Stimulated activated CD8-positive, alpha-beta memory T cell treated with anti-CD3 and anti-CD28 coated beads, Interleukin-4, amount 100 ng/mL, for 24 hours (primary cell): Measurements from ENCODE around the gene INTS3.
A peak's percentile ranks its signal among the peaks of the same experiment; 100 is the strongest.
"Not testable (repeated sequence)": the region's sequence is repeated elsewhere in the genome, so short reads cannot be mapped to it uniquely, and the experiment has no call there.

Experiments used
- DNase-seq: peaks from one replicate; pipeline ENCODE4 v3.0.0-alpha.2; 2020; ENCODE audit warnings: low read depth

INTS3 gene

DNA sequence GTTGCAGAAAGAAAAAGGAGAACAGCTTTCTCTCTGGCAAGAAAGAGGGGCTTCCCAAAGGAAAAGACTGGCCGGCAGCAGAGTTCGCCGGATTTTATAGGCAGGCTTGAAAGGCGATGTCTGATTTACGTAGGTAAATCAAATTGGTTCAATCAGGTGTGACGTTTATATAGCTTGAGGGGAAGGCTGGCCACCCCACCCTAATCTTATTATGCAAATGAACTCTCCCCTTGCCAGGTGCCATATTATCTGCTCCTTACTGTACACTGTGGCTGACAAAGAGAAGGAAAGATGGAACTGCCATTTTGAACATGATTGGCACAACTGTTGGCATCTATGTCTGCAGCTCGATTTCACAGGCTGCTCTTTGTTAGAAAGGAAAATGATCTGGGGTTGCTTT, 16.8 kb upstream of the INTS3 start:
- no peak for DNase-seq

- DNase-seq = not testable (repeated sequence)
These were observed 11.6 kb upstream of the INTS3 start for GRCh38 chr1:153716211-153716610.

- DNase-seq = no peak
These were observed 10.5 kb upstream of the INTS3 start for GRCh38 chr1:153717330-153717729.

- DNase-seq = no peak
These were observed 4.2 kb upstream of the INTS3 start for GRCh38 chr1:153723687-153724086.

DNA sequence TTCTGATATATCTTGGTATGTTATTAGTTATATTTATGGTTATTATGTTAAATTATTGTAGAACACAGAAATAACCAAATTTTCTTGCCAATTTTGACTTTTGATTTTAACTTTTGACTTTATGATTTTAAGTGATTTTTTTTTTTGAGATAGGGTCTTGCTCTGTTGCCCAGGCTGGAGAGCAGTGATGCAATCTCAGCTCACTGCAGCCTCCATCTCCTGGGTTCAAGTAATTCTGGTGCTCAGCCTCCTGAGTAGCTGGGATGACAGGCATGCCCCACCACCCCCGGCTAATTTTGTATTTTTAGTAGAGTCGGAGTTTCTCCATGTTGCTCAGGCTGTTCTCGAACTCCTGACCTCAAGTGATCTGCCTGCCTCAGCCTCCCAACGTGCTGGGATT, 3.2 kb upstream of the INTS3 start:
- not testable (repeated sequence) for DNase-seq

- DNase-seq = no peak
These were observed 636 bp downstream of the INTS3 start for GRCh38 chr1:153728305-153729066.

DNA sequence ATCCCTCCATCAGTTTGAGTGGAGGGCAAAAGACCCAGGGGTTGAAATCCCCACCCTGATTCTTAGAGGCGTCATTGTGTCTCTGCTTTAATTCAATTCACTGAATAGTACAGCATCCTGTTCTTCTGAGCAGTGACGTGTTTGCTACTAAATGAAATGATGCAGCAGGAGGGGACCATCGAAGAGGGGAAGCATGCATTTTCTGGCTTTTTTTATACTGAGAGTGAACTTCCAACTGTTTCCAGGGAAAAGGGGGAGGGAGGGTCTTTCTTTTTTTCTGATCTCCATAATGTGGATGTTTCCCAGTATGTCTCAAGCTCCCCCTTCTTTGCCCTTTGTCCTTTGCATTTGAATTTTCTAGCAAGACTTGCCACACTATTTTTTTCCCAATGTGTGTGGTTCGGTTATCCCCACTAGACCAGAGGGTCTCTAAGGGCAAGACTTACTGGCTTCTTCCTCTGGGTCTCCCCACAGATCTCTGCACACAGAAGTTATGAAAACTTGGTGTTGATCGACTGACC, 2.7 kb downstream of the INTS3 start:
- DNase-seq = no peak

GRCh38 chr1:153733970-153734369, 6.1 kb downstream of the INTS3 start:
- no peak for DNase-seq

DNA sequence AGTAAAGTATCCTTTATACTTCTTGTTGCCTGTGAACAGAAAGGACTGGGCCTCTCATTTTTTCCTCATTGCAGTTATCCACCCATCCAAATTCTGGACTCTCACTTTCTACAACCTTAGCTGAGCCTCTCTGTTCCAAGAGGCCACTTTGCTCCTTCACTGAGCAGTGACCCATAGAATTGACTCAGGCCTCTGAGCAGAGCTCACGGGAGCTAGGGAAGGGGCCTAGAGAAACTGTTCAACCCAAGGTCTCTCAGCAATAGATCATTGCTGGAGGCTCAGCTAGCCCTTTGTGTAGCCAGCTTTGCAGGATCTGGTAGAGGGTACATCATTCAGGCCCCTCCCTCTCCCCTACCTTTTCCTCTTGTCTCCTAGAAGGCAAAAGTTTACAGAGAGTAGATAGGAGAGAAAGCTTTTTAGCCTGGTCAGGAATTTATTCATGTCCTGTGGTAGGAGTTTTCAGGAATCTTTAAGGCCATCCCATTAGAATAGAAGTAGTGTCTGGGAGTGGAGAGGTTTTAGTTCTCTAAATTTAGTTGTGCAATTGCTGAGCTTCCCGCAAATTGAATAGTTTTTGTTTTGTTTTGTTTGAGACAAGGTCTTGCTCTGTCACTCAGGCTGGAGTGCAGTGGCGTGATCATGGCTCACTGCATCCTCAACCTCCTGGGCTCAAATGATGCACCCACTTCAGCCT, 6.7 kb downstream of the INTS3 start:
- no peak for DNase-seq

DNA sequence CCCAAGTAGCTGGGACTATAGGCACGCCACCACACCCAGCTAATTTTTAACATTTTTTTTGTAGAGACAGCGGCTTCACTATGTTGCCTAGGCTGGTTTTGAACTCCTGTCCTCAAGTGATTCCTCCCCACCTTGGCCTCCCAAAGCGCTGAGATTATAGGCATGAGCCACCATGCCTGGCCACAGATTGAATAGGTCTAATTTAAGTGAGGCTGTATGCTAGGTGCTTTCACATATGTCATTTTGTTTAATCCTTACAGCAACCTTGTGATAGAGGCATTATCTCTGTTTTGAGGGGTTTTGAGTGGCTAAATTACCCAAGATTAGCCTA, 7.2 kb downstream of the INTS3 start:
- DNase-seq = no peak

DNA sequence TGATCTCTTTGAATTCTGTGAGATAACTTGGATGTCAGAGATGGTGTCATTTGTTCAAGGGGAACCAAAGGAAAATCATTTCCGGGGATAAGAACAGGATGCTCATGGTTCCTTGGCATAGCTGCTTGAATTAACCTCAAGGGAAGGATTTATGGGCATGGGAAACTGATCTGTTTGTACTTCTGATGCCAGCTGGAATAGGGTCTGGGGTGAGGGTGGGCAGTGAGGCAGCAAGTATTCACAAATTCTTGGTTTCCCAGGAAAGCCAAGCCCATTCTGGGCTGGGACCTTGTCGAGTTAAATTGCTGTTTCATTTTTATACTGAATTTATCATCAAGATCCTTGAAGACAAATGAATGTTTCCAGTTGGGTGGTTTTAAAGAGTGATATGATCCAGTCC, 14.1 kb downstream of the INTS3 start:
- no peak for DNase-seq

DNA sequence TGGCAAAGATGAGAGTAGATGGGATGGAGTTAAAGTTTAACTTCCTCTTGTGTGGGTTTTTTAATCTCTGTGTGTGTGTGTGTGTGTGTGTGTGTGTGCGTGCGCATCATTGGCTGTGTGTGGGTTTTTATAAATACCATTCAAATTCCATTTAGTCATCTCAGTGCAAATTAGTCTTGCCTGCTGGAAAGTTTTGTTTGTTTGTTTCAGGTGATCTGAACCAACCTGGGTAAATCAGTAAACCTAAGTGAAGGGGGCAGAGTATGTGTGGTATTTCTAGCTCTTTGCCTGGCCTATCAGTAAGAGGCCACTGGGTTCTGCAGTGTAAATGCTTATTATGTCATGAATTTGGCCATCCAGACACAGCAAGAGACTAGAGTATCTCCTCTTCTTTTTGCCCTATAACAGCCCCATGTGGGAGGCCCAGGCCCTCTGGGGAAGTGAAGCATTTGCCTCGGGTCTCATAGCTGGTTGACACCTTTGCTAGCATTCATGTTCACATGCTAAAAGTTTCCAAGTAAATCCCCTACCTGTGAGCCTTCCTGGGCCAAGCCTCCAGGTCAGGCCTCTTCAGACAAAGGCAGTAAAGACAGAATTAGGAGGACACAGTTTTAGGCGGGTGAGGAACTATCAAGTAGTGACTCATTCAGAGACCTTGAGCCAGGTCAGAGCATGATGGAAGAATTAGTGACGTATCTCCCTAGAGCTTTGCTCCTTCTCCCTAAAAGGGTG, 14.7 kb downstream of the INTS3 start:
- DNase-seq = no peak

DNA sequence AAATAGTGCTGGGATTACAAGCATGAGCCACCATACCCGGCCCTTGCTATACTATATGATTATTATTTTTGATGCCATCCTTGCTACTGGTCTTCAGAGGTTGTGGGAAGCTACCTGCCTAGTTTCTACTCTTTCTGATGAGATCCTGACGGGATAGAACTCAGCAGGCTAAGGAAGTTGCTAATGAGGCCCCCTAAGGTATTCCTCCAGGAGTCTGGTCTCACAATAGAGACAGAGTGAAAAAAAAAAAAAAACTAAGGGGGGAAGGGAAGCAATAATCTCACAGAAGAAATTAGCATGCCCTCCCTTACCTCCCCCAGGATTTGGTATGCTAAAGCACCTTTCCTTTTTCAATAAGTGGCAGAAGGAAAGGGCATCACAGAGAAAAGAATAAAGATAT, 17.6 kb downstream of the INTS3 start:
- no peak for DNase-seq

DNA sequence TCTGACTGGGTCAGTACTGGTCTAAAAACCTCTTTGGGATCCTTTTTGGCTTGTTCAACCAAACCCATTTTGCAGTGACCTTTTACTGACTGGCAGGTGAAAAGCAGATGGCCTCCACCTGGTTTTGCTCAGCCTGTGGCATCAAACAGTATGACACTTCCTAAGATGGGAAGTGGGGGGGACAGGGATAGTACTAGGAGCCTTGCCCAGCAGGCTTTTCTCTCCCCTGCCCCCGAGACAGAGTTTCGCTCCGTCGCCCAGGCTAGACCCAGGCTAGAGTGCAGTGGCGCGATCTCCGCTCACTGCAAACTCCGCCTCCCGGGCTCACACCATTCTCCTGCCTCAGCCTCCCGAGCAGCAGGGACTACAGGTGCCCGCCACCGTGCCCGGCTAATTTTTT, 18.3 kb downstream of the INTS3 start:
- no peak for DNase-seq

DNA sequence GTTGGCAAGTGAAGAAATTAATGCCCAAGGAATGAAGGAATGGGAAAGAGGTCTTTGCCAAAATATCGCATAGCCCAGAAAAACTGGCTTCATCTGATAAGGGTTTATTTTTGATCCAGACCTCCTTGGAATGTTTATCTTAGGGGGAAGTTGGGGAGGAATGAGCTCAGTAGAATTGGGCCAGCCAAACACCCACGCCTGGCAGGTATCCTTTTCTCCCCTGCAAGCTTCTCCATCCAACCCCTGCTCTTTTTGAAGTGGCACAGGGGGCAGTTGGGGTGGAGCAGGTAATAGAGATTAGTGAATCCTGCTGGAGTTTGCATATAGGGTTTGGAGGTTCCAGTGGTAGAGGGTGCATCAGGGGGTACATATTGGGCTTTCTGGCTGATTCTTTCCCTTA, 21.1 kb downstream of the INTS3 start:
- DNase-seq = no peak

- DNase-seq = peak; percentile 67
These were observed 21.7 kb downstream of the INTS3 start for GRCh38 chr1:153749408-153750005.

DNA sequence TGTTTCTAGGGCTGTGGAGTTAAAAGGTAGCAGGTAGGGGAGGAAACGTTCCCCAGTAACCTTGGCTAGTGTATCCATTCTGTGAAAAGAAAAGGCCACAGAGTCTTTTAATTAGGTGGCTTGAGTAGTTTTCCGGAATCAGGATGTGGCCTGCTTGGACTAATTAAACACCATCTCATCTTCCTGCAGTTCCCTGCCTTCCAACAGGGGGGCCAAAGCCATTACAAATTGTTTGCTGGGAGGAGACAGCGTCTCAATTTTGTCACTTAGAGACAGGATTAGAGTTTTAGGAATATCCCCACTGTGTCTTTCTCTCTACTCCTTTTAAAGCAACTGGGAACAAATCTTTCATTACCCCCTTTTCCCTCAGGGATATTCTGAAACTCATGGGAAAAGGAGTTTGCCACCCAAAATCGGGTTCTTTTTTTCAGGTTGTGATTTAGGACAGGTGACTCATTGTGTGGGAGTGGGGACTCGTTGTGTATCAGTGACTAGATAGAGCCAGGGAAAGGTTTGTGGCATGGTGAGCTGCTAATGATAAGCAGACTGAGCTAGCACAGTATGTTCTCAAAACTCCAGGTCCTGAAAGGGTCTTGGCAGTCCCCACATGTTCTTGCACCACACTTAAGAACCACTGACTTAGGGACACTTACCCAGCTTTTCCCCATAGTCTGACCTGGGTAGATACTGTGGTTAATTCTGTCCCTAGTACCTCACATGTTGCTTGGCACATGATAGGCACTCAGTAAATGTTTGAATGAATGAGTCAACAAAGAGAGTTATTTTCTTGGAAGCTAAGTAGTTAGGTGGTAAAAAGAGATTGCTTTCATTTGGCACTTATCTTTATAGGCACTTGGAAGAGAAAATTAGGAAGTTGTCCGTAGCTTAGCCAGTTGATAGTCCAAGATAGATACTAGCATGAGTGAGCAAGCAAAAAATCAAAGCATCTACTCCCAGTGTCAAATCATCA, 22.5 kb downstream of the INTS3 start:
- DNase-seq = no peak

- no peak for DNase-seq
These were observed 24.2 kb downstream of the INTS3 start for GRCh38 chr1:153752072-153752471.

DNA sequence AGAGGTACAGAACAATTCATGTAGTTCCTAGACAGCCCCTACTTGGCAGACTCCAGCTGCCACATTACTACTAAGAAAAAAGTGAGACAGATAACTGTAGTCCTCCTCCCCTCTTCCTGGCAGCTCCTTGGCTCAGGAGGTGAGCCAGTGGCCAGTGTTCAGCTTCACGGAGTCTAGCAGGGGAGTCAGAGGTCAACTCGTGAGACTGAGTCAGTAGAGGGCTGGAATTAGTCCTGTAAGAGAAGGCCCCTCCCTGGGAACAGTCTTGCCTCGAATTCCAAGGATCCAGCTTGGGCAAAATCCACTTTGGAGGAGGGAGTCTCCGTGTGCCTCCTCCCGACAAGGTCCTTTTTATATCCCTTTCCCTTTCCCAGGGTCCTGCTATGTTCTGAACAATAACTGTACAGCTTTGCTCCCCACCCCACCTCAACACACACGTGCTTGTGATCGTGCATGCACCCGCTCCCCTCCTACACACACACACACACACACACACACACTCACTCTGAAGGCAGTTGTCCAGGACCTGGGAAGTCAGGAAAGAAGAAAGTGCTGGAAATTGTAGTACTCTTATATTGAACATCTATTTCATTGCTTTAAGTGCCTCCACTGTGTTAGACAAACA, 24.8 kb downstream of the INTS3 start:
- no peak for DNase-seq

DNA sequence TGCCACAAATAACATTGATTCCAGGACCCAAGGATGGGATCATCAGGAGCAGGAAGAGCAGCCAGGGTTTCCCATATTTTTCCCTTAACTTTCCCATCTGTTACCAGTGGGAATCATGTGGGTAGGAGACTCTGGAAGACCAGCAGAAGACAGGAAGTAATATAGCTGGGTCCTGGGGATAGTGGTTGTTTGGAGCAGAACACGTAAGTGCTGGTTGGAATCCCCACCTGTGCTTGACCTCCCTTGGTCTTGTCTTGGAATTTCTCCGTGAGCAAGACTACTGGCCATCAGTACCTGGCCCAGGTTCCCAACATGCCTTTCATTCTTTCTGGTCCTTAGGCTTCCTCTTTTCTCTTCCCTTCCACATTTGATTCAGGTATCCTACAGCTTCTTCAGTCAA, 26.4 kb downstream of the INTS3 start:
- DNase-seq = no peak

DNA sequence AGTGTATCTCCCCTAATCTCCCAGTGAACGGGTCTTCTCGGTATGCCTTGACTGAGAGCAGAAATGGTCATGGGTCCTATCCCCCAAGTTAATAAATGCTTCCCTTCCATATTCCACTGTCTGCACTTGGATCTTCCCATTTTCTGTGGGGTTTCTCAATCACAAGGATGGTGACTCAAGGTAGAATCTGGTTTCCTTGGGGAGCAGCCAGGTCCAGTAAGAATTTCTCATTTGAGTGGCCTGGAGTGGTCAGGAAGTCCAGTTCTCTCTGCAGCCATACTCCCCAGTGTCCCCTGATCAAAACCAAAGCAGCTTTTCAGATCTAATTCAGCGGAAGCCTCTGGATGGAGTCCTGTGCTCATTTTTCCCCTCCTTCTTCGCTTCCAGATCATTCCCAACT, 32.6 kb downstream of the INTS3 start:
- no peak for DNase-seq
